H9 (cell line): ENCODE results near the gene LCP1. TPM values are rescaled to one million over a fixed set of nuclear protein-coding genes. Genes with fewer than 3 reads are reported as not detected.

ENCODE experiments used
- DNase-seq: peaks from one replicate; pipeline ENCODE4 v3.0.0-alpha.2; 2017
- H2AFZ ChIP-seq: one replicate; pipeline ENCODE4 v1.6.1; 2013; ENCODE audit warnings: mild to moderate bottlenecking, low read length, control low read depth, moderate library complexity
- H2AK5ac ChIP-seq: 2 replicates; pipeline ENCODE4 v1.6.1; 2013; ENCODE audit warnings: low read length, control low read depth, mixed read lengths; ENCODE audit not compliant: insufficient read length
- H2BK120ac ChIP-seq: one replicate; pipeline ENCODE4 v1.6.1; 2013; ENCODE audit warnings: low read depth, mild to moderate bottlenecking, low read length, control low read depth, inconsistent platforms; ENCODE audit not compliant: poor library complexity, severe bottlenecking
- H2BK12ac ChIP-seq: 2 replicates; pipeline ENCODE4 v1.6.1; 2013; ENCODE audit warnings: low read length, control low read depth, mixed read lengths, low read depth; ENCODE audit not compliant: insufficient read length
- H2BK15ac ChIP-seq: 2 replicates; pipeline ENCODE4 v1.6.1; 2013; ENCODE audit warnings: low read depth, low read length, control low read depth
- H2BK20ac ChIP-seq: one replicate; pipeline ENCODE4 v1.6.1; 2013; ENCODE audit warnings: low read depth, mild to moderate bottlenecking, low read length, control low read depth, inconsistent platforms; ENCODE audit not compliant: poor library complexity, severe bottlenecking
- H2BK5ac ChIP-seq: 2 replicates; pipeline ENCODE4 v1.6.1; 2013; ENCODE audit warnings: low read length, control low read depth, mixed read lengths; ENCODE audit not compliant: insufficient read length
- H3K14ac ChIP-seq: 2 replicates; pipeline ENCODE4 v1.6.1; 2013; ENCODE audit warnings: low read length, control low read depth; ENCODE audit not compliant: insufficient read depth
- H3K18ac ChIP-seq: 2 replicates; pipeline ENCODE4 v1.6.1; 2013; ENCODE audit warnings: low read depth, mild to moderate bottlenecking, mixed read lengths, low read length, control low read depth; ENCODE audit not compliant: insufficient read length
- H3K23ac ChIP-seq: 2 replicates; pipeline ENCODE4 v1.6.1; 2013; ENCODE audit warnings: low read length, control low read depth, mixed read lengths, low read depth; ENCODE audit not compliant: insufficient read length
- H3K23me2 ChIP-seq: 2 replicates; pipeline ENCODE4 v1.6.1; 2013; ENCODE audit warnings: low read depth, mild to moderate bottlenecking, mixed read lengths, low read length, control low read depth; ENCODE audit not compliant: insufficient read length, poor library complexity, severe bottlenecking
- H3K27ac ChIP-seq: 2 replicates; pipeline ENCODE4 v1.5.1; 2013; ENCODE audit warnings: low read length, control low read depth, mixed read lengths, low read depth; ENCODE audit not compliant: insufficient read length
- H3K27me3 ChIP-seq: 2 replicates; pipeline ENCODE4 v1.6.1; 2013; ENCODE audit warnings: low read length, control low read depth, inconsistent platforms; ENCODE audit not compliant: insufficient read depth
- H3K4ac ChIP-seq: 2 replicates; pipeline ENCODE4 v1.6.1; 2013; ENCODE audit warnings: low read depth, mild to moderate bottlenecking, control low read depth, inconsistent platforms, low read length, moderate library complexity
- H3K4me1 ChIP-seq: 2 replicates; pipeline ENCODE4 v1.6.1; 2013; ENCODE audit warnings: low read length, control low read depth, inconsistent platforms; ENCODE audit not compliant: insufficient read depth
- H3K4me2 ChIP-seq: 2 replicates; pipeline ENCODE4 v1.6.1; 2013; ENCODE audit warnings: low read length, control low read depth, mixed read lengths; ENCODE audit not compliant: insufficient read length, insufficient read depth
- H3K56ac ChIP-seq: 2 replicates; pipeline ENCODE4 v1.6.1; 2013; ENCODE audit warnings: low read depth, mild to moderate bottlenecking, mixed read lengths, low read length, control low read depth; ENCODE audit not compliant: insufficient read length
- H3K79me1 ChIP-seq: 2 replicates; pipeline ENCODE4 v1.6.1; 2013; ENCODE audit warnings: low read depth, mild to moderate bottlenecking, moderate library complexity, low read length, control low read depth, inconsistent platforms; ENCODE audit not compliant: insufficient read depth, poor library complexity, severe bottlenecking
- H3K79me2 ChIP-seq: 2 replicates; pipeline ENCODE4 v1.6.1; 2013; ENCODE audit warnings: low read length, control low read depth, inconsistent platforms; ENCODE audit not compliant: insufficient read depth
- H3K9ac ChIP-seq: 2 replicates; pipeline ENCODE4 v1.6.1; 2013; ENCODE audit warnings: low read length, control low read depth, mixed read lengths; ENCODE audit not compliant: insufficient read length; ENCODE audit errors: extremely low read depth
- H3K9me3 ChIP-seq: one replicate; pipeline ENCODE4 v1.6.1; 2013; ENCODE audit warnings: low read depth, low read length, inconsistent platforms; ENCODE audit not compliant: control insufficient read depth
- H3T11ph ChIP-seq: one replicate; pipeline ENCODE4 v1.6.1; 2013; ENCODE audit warnings: mild to moderate bottlenecking, low read length, control low read depth, inconsistent platforms
- H4K20me1 ChIP-seq: one replicate; pipeline ENCODE4 v1.6.1; 2013; ENCODE audit not compliant: control insufficient read depth, insufficient read length, insufficient read depth
- H4K5ac ChIP-seq: 2 replicates; pipeline ENCODE4 v1.6.1; 2013; ENCODE audit warnings: low read depth, mild to moderate bottlenecking, mixed read lengths, low read length, control low read depth; ENCODE audit not compliant: insufficient read length
- H4K8ac ChIP-seq: replicated peaks from 2 replicates; pipeline ENCODE4 v1.6.1; 2013; ENCODE audit warnings: low read length, control low read depth, mixed read lengths, low read depth; ENCODE audit not compliant: insufficient read length
- H4K91ac ChIP-seq: 2 replicates; pipeline ENCODE4 v1.6.1; 2013; ENCODE audit warnings: low read depth, mild to moderate bottlenecking, moderate library complexity, mixed read lengths, low read length, control low read depth; ENCODE audit not compliant: insufficient read length
- H3K27ac Mint-ChIP-seq, 3 experiments: 2 replicates in 2 of 3; 3 replicates in 1 of 3; pipeline ENCODE4 v1.8.0; 2020 to 2021; ENCODE audit warnings: mixed read lengths in 3 of 3, mild to moderate bottlenecking in 1 of 3, moderate library complexity in 1 of 3
- H3K27me3 Mint-ChIP-seq: 2 replicates; pipeline ENCODE4 v1.8.0; 2021; ENCODE audit warnings: low read depth, mild to moderate bottlenecking, moderate library complexity, mixed read lengths
- H3K36me3 Mint-ChIP-seq, 3 experiments: 2 replicates in 2 of 3; 3 replicates in 1 of 3; pipeline ENCODE4 v1.8.0; 2020 to 2021; ENCODE audit warnings: low read depth in 3 of 3, mixed read lengths in 3 of 3; ENCODE audit not compliant: insufficient read depth in 1 of 3
- H3K4me1 Mint-ChIP-seq, 2 experiments: 2 replicates each; pipeline ENCODE4 v1.8.0; 2020; ENCODE audit warnings: mixed read lengths in 2 of 2
- H3K4me3 Mint-ChIP-seq, 2 experiments: 2 replicates in 1 of 2; 3 replicates in 1 of 2; pipeline ENCODE4 v1.8.0; 2020 to 2021; ENCODE audit warnings: mild to moderate bottlenecking in 2 of 2, mixed read lengths in 2 of 2, moderate library complexity in 1 of 2
- H3K9me3 Mint-ChIP-seq, 2 experiments: 2 replicates in 1 of 2; 3 replicates in 1 of 2; pipeline ENCODE4 v1.8.0; 2020; ENCODE audit warnings: mild to moderate bottlenecking in 2 of 2, mixed read lengths in 2 of 2, moderate library complexity in 1 of 2
- CTCF ChIP-seq: fragments of 200-600 bp; sonication (generic); conservative IDR thresholded peaks from 3 replicates; pipeline ENCODE4 v1.8.0; 2021; ENCODE audit warnings: antibody characterized with exemption, mild to moderate bottlenecking
- WGBS: extraction: QIAGEN DNeasy Blood & Tissue Kit; methylation state at CpG from one replicate; pipeline ENCODE4 v1.1.7; 2013; ENCODE audit warnings: missing lambda C conversion rate, low lambda C conversion rate, mixed read lengths; ENCODE audit not compliant: insufficient read length; ENCODE audit errors: extremely low coverage; 5-methylcytosine and 5-hydroxymethylcytosine counted together
- total RNA-seq: library from RNA; stranded (reverse); gene quantifications from 2 replicates; pipeline ENCODE4 v1.2.1, GENCODE V29; 2021

Gene LCP1
- total RNA-seq, 1 experiment from 2014 or later = 0.81 TPM

- Histone ChIP-seq H3K27ac (no peak overlapping the region), H2AK5ac (no peak overlapping the region), H4K8ac (no peak overlapping the region), H2BK5ac (no peak overlapping the region), H2AFZ (no peak overlapping the region), H3K79me2 (no peaks in the 10 kb centered on the region), H4K5ac (no peak overlapping the region), H3K23me2 (no peaks in the 10 kb centered on the region), H3K14ac (no peak overlapping the region), H3K4me1 (peaks cover 4% of the 10 kb centered on the region; the same call in 1 of the 2 replicates), H3K23ac (no peak overlapping the region), H3K4ac (no peak overlapping the region), H2BK12ac (no peak overlapping the region), H3K9me3 (no peaks in the 10 kb centered on the region), H3K79me1 (no peaks in the 10 kb centered on the region), H3K18ac (no peak overlapping the region), H3T11ph (no peak overlapping the region), H3K27me3 (no peaks in the 10 kb centered on the region), H3K9ac (no peak overlapping the region), H4K20me1 (no peaks in the 10 kb centered on the region), H2BK120ac (no peak overlapping the region), H3K56ac (no peak overlapping the region), H4K91ac (no peak overlapping the region), H2BK15ac (no peak overlapping the region), H2BK20ac (no peak overlapping the region), H3K4me2 (no peak overlapping the region)
- no peak for TF ChIP-seq CTCF
- no CpG with 5 or more reads among the region's 2 CpGs for WGBS
- Mint-ChIP-seq H3K4me1 (peaks cover 14% of the 10 kb centered on the region in 2 experiments), H3K27ac (no peak overlapping the region), H3K27me3 (no peaks in the 10 kb centered on the region), H3K36me3 (no peaks in the 10 kb centered on the region), H3K4me3 (no peak overlapping the region), H3K9me3 (no peaks in the 10 kb centered on the region)
- no peak for DNase-seq
Measured at GRCh38 chr13:46134494-46134893, 47.5 kb downstream of the LCP1 start.
